ENCODE results near the gene PDZRN4. TPM values are rescaled to one million over a fixed set of nuclear protein-coding genes. Genes with fewer than 3 reads are reported as not detected.

The PDZRN4 gene
- total RNA-seq, 1 donor, result not detected

- Histone ChIP-seq H3K4me1 (ENCODE audit: insufficient read depth, low read length) (no peaks in the 10 kb centered on the region), H3K79me2 (ENCODE audit: insufficient read depth, low read length) (no peaks in the 10 kb centered on the region), H2AFZ (ENCODE audit: low read length) (no peak overlapping the region), H3K27ac (ENCODE audit: low read depth, low read length) (no peak overlapping the region), H3K36me3 (ENCODE audit: insufficient read depth, low read length) (no peaks in the 10 kb centered on the region), H3K4me3 (ENCODE audit: insufficient read depth, low read length) (no peak overlapping the region), H4K20me1 (ENCODE audit: insufficient read depth, low read length) (no peaks in the 10 kb centered on the region), H3K4me2 (ENCODE audit: insufficient read depth, low read length) (no peak overlapping the region), H3K9me3 (ENCODE audit: low read depth, low read length) (no peaks in the 10 kb centered on the region), H3K27me3 (ENCODE audit: insufficient read depth, low read length) (no peaks in the 10 kb centered on the region)
- no peak for TF ChIP-seq CTCF (IDR thresholded peaks at IDR 0.05; ENCODE audit: extremely low read depth, low read depth, low read length)
- no peak for DNase-seq (ENCODE audit: insufficient read length, low spot score, missing footprints)
Measured at GRCh38 chr12:41213107-41213506, 25.0 kb downstream of the PDZRN4 start.

DNA sequence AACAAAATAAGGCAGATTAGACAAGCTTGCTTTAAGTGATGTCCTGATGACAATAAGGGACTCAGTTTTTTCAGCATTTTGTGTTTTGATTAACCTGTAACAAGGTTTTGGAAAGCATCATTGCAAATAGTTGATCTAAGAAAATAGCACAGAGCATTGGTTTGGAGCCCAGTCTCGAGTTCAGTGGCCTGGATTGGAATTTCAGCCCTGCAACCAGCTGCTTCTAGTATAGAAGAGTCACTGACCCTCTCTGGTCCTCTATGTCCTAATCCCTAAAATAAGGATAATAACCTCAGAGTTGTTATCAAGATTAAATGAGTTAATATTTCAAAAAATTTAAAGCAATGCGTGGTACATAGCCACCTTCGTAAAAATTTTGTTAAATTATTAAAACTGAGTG is 25.5 kb downstream of the PDZRN4 start:
- H3K4me3 ChIP-seq (ENCODE audit: insufficient read depth, low read length), result no peak overlapping the region
- H4K20me1 ChIP-seq (ENCODE audit: insufficient read depth, low read length), result no peaks in the 10 kb centered on the region
- no peaks in the 10 kb centered on the region for H3K9me3 ChIP-seq (ENCODE audit: low read depth, low read length)
- DNase-seq (ENCODE audit: insufficient read length, low spot score, missing footprints), result no peak
- no peaks in the 10 kb centered on the region for H3K27me3 ChIP-seq (ENCODE audit: insufficient read depth, low read length)
- H3K36me3 ChIP-seq (ENCODE audit: insufficient read depth, low read length), result no peaks in the 10 kb centered on the region
- no peaks in the 10 kb centered on the region for H3K79me2 ChIP-seq (ENCODE audit: insufficient read depth, low read length)
- no peak for TF ChIP-seq CTCF (IDR thresholded peaks at IDR 0.05; ENCODE audit: extremely low read depth, low read depth, low read length)
- no peak overlapping the region for H2AFZ ChIP-seq (ENCODE audit: low read length)
- H3K4me1 ChIP-seq (ENCODE audit: insufficient read depth, low read length), result no peaks in the 10 kb centered on the region
- no peak overlapping the region for H3K4me2 ChIP-seq (ENCODE audit: insufficient read depth, low read length)
- no peak overlapping the region for H3K27ac ChIP-seq (ENCODE audit: low read depth, low read length)

- no peaks in the 10 kb centered on the region for H3K4me1 ChIP-seq (ENCODE audit: insufficient read depth, low read length)
- no peak overlapping the region for H3K4me2 ChIP-seq (ENCODE audit: insufficient read depth, low read length)
- no peaks in the 10 kb centered on the region for H3K27me3 ChIP-seq (ENCODE audit: insufficient read depth, low read length)
- no peaks in the 10 kb centered on the region for H3K9me3 ChIP-seq (ENCODE audit: low read depth, low read length)
- no peak overlapping the region for H3K4me3 ChIP-seq (ENCODE audit: insufficient read depth, low read length)
- H3K27ac ChIP-seq (ENCODE audit: low read depth, low read length), result no peak overlapping the region
- H3K79me2 ChIP-seq (ENCODE audit: insufficient read depth, low read length), result no peaks in the 10 kb centered on the region
- H2AFZ ChIP-seq (ENCODE audit: low read length), result no peak overlapping the region
- H3K36me3 ChIP-seq (ENCODE audit: insufficient read depth, low read length), result no peaks in the 10 kb centered on the region
- no peak for DNase-seq (ENCODE audit: insufficient read length, low spot score, missing footprints)
- H4K20me1 ChIP-seq (ENCODE audit: insufficient read depth, low read length), result no peaks in the 10 kb centered on the region
- TF ChIP-seq CTCF (IDR thresholded peaks at IDR 0.05; ENCODE audit: extremely low read depth, low read depth, low read length), result no peak
Measured at GRCh38 chr12:41217727-41218126, 29.6 kb downstream of the PDZRN4 start.

GRCh38 chr12:41220931-41221330 is 32.8 kb downstream of the PDZRN4 start:
- H3K9me3 ChIP-seq (ENCODE audit: low read depth, low read length), result no peaks in the 10 kb centered on the region
- H3K4me1 ChIP-seq (ENCODE audit: insufficient read depth, low read length), result no peaks in the 10 kb centered on the region
- H2AFZ ChIP-seq (ENCODE audit: low read length), result no peak overlapping the region
- no peaks in the 10 kb centered on the region for H4K20me1 ChIP-seq (ENCODE audit: insufficient read depth, low read length)
- no peak overlapping the region for H3K4me3 ChIP-seq (ENCODE audit: insufficient read depth, low read length)
- no peak for DNase-seq (ENCODE audit: insufficient read length, low spot score, missing footprints)
- no peak overlapping the region for H3K27ac ChIP-seq (ENCODE audit: low read depth, low read length)
- TF ChIP-seq CTCF (IDR thresholded peaks at IDR 0.05; ENCODE audit: extremely low read depth, low read depth, low read length), result no peak
- no peaks in the 10 kb centered on the region for H3K79me2 ChIP-seq (ENCODE audit: insufficient read depth, low read length)
- H3K4me2 ChIP-seq (ENCODE audit: insufficient read depth, low read length), result no peak overlapping the region
- H3K27me3 ChIP-seq (ENCODE audit: insufficient read depth, low read length), result no peaks in the 10 kb centered on the region
- H3K36me3 ChIP-seq (ENCODE audit: insufficient read depth, low read length), result no peaks in the 10 kb centered on the region
